HepG2 (cell line): ENCODE results near the gene TAMALIN. TPM values are rescaled to one million over a fixed set of nuclear protein-coding genes. Genes with fewer than 3 reads are reported as not detected.

Source experiments
- ARID4A ChIP-seq: sonication (generic); formaldehyde crosslinking; IDR thresholded peaks from 2 replicates; pipeline ENCODE4 v1.5.0; 2020; ENCODE audit warnings: mild to moderate bottlenecking, missing genetic modification reagents, borderline replicate concordance
- CEBPG ChIP-seq: IDR thresholded peaks from 2 replicates; pipeline ENCODE4 v1.6.1; 2016
- EP300 ChIP-seq, 3 experiments: sonication (generic) in 1 of 3; formaldehyde crosslinking in 1 of 3; IDR thresholded peaks; 2 replicates each; pipeline versions ENCODE4 v1.5.1 to v1.6.1; 2011 to 2020; ENCODE audit warnings: low read depth in 2 of 3, low read length in 2 of 3, borderline replicate concordance in 1 of 3, improper control_type of control experiment in 1 of 3, mild to moderate bottlenecking in 1 of 3, missing genetic modification reagents in 1 of 3, moderate library complexity in 1 of 3
- ESRRA ChIP-seq: sonication (generic); formaldehyde crosslinking; IDR thresholded peaks from 2 replicates; pipeline ENCODE4 v1.5.1; 2020; ENCODE audit warnings: mild to moderate bottlenecking, low read depth, missing genetic modification reagents
- TBP ChIP-seq: sonication (generic); formaldehyde crosslinking; IDR thresholded peaks from 2 replicates; pipeline ENCODE4 v1.5.0; 2020; ENCODE audit warnings: missing genetic modification reagents
- ZIK1 ChIP-seq: sonication (generic); formaldehyde crosslinking; IDR thresholded peaks from 2 replicates; pipeline ENCODE4 v1.5.0; 2020; ENCODE audit warnings: mild to moderate bottlenecking, low read depth, missing genetic modification reagents, borderline replicate concordance
- ZNF280D ChIP-seq: sonication (generic); formaldehyde crosslinking; IDR thresholded peaks from 2 replicates; pipeline ENCODE4 v1.5.1; 2020; ENCODE audit warnings: mild to moderate bottlenecking, missing genetic modification reagents
- ZNF629 ChIP-seq: sonication (generic); formaldehyde crosslinking; conservative IDR thresholded peaks from 2 replicates; pipeline ENCODE4 v1.5.0; 2020; ENCODE audit warnings: missing genetic modification reagents
- ZNF646 ChIP-seq: sonication (generic); formaldehyde crosslinking; IDR thresholded peaks from 2 replicates; pipeline ENCODE4 v1.9.0; 2021; ENCODE audit warnings: mild to moderate bottlenecking, missing genetic modification reagents
- ZNF652 ChIP-seq: IDR thresholded peaks from 2 replicates; pipeline ENCODE4 v1.6.1; 2016; ENCODE audit warnings: low read depth, borderline replicate concordance
- ZNF770 ChIP-seq: sonication (generic); formaldehyde crosslinking; IDR thresholded peaks from 2 replicates; pipeline ENCODE4 v1.5.0; 2020; ENCODE audit warnings: mild to moderate bottlenecking, missing genetic modification reagents
- polyA plus RNA-seq, 8 experiments: library from polyadenylated mRNA; depleted of rRNA in 3 of 8; stranded (reverse) in 7 of 8; unstranded in 1 of 8; fragments of >200 nt; fragmentation: Illumina TruSeq in 4 of 8; extraction: Trizol in 4 of 8; gene quantifications; 2 replicates each; pipeline versions ENCODE4 v1.2.1 to v1.2.3, GENCODE V29; 2011 to 2016; ENCODE audit warnings: low read depth in 4 of 8, missing spikeins in 1 of 8, mixed read lengths in 1 of 8; ENCODE audit not compliant: insufficient read depth in 1 of 8
- total RNA-seq, 5 experiments: library from RNA; depleted of rRNA; stranded (reverse); fragments of >200 nt; fragmentation: Illumina TruSeq; extraction: Trizol; gene quantifications; 2 replicates each; pipeline ENCODE4 v1.2.3, GENCODE V29; 2016; ENCODE audit warnings: low read depth in 1 of 5
- TF ChIP-seq, protein P1 (sequence below): IDR thresholded peaks from 2 replicates; pipeline ENCODE4 v1.6.1; 2016

The TAMALIN gene
- total and polyA plus RNA-seq, 2 of the 13 experiments (the other 11 are each of a cell fraction or from before 2014, with no cell fraction given): 2.9 to 10.9 TPM

- peak in 1 of 2 experiments; percentile 48; a peak in 1 of 4 replicates for TF ChIP-seq EP300 (IDR thresholded peaks at IDR 0.05; ENCODE audit: low read depth in 2 of 2, low read length in 2 of 2)
- TF ChIP-seq EP300 (CRISPR knock-in tag; IDR thresholded peaks at IDR 0.05; ENCODE audit: borderline replicate concordance): no peak
- peak; percentile 95 for TF ChIP-seq ZNF652 (CRISPR knock-in tag)
- no peak for TF ChIP-seq TBP (CRISPR knock-in tag)
- TF ChIP-seq CEBPG (CRISPR knock-in tag): peak; percentile 84
- TF ChIP-seq, protein P1, sequence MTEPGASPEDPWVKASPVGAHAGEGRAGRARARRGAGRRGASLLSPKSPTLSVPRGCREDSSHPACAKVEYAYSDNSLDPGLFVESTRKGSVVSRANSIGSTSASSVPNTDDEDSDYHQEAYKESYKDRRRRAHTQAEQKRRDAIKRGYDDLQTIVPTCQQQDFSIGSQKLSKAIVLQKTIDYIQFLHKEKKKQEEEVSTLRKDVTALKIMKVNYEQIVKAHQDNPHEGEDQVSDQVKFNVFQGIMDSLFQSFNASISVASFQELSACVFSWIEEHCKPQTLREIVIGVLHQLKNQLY (CRISPR knock-in tag): no peak
- TF ChIP-seq ZNF770: no peak
- TF ChIP-seq ESRRA (CRISPR knock-in tag): peak; percentile 94
- no peak for TF ChIP-seq ZNF280D (CRISPR knock-in tag)
- peak; percentile 26; the same call in 1 of the 2 replicates for TF ChIP-seq ARID4A
- peak; percentile 97 for TF ChIP-seq ZNF629 (CRISPR knock-in tag)
- TF ChIP-seq ZNF646 (CRISPR knock-in tag): peak; percentile 88
- no peak for TF ChIP-seq ZIK1 (CRISPR knock-in tag)
Observed at GRCh38 chr12:51972422-51972812, 34.3 kb upstream of the TAMALIN start (continued).
